ENCODE results near the gene GPSM3. TPM values are rescaled to one million over a fixed set of nuclear protein-coding genes. Genes with fewer than 3 reads are reported as not detected.

Gene GPSM3
- total and polyA plus RNA-seq, 2 experiments from 2014 or later = 5.4 to 7.3 TPM

DNA sequence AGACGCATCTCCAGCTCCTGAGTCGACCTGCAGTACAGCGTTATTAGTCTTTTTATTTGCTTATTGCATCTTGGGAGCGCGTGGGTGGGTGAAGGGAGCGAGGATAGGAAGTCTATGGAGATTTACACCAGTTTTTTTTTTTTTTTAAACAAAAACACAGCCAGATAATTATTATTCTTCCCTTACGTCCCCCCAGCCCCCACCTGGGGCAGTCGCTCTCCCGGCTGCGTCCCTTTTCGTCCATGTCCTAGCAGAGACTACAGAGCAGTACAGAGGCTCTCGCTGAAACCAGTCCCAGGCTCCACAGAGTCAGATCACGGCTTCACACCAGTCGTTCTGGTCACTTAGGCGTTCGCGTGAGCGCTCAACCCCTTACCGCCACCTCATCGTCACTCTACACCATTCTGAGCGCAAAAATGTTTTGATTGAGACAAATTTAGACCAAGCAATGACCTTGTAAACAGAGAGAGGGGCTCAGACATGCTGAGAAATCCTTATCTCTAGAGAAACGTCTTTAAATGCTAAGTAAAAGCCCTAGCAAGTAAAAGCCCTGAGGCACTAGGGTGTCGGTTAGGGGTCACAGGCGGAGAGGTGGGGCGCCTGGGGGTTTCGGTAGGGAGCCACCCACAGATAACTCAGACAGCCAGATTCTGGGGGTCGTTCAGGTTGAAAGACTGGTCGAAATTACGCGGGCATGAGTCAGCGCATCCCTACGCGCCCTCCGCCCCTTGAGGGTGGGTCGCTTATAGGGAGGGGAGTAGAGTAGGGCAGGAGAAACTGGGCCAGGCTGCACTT, 39.5 kb downstream of the GPSM3 start:
- H3K9me3 ChIP-seq (ENCODE audit: low read depth) = no peaks in the 10 kb centered on the region
- H3K9ac ChIP-seq = peak overlapping the region; percentile 91
- H3K4me3 ChIP-seq = peak overlapping the region; percentile 94
- H4K20me1 ChIP-seq (ENCODE audit: insufficient read depth) = no peaks in the 10 kb centered on the region
- peaks cover 9% of the 10 kb centered on the region; the same call in 1 of the 2 replicates for H3K36me3 ChIP-seq (ENCODE audit: low read depth)
- peak overlapping the region; percentile 91 for H3K27ac ChIP-seq
- in situ Hi-C loops (cut with MboI) = no loop called here
- H2AFZ ChIP-seq = peak overlapping the region; percentile 97
- H3K9me2 ChIP-seq (ENCODE audit: insufficient read depth) = no peaks in the 10 kb centered on the region
- TF ChIP-seq EZH2phosphoT487 (IDR thresholded peaks at IDR 0.05; ENCODE audit: insufficient read depth, low read depth) (no peak), EZH2 (IDR thresholded peaks at IDR 0.05; ENCODE audit: insufficient read depth, poor library complexity, severe bottlenecking) (no peak)
- peaks cover 9% of the 10 kb centered on the region; the same call in 1 of the 2 replicates for H3F3A ChIP-seq (ENCODE audit: insufficient read depth)
- peak; percentile 77 for DNase-seq
- no peaks in the 10 kb centered on the region for H3K27me3 ChIP-seq (replicated peaks; ENCODE audit: insufficient read depth)
- WGBS, 2 experiments (ENCODE audit: low coverage in 1 of 2, low lambda C conversion rate in 2 of 2, missing lambda C conversion rate in 2 of 2) = 7 to 10% methylated on average over 35 of the region's 35 CpGs
- peaks cover 20% of the 10 kb centered on the region for H3K4me1 ChIP-seq (ENCODE audit: insufficient read depth)
- peak overlapping the region; percentile 93 for H3K4me2 ChIP-seq (ENCODE audit: unreplicated experiment)
- H3K79me2 ChIP-seq (ENCODE audit: insufficient read depth) = peaks cover 28% of the 10 kb centered on the region

- in situ Hi-C loops (cut with MboI) = no loop called here
- Histone ChIP-seq H3K79me2 (ENCODE audit: insufficient read depth) (peaks cover 28% of the 10 kb centered on the region), H3K4me1 (ENCODE audit: insufficient read depth) (peaks cover 20% of the 10 kb centered on the region), H3F3A (ENCODE audit: insufficient read depth) (peaks cover 9% of the 10 kb centered on the region; the same call in 1 of the 2 replicates), H3K27ac (peak within 1 kb of the TSS; percentile 91), H3K9ac (peak within 1 kb of the TSS; percentile 91), H3K9me3 (ENCODE audit: low read depth) (no peaks in the 10 kb centered on the region), H4K20me1 (ENCODE audit: insufficient read depth) (no peaks in the 10 kb centered on the region), H3K36me3 (ENCODE audit: low read depth) (peaks cover 4% of the 10 kb centered on the region; the same call in 1 of the 2 replicates), H2AFZ (peak within 1 kb of the TSS; percentile 97), H3K4me2 (ENCODE audit: unreplicated experiment) (peak within 1 kb of the TSS; percentile 93), H3K27me3 (replicated peaks; ENCODE audit: insufficient read depth) (no peaks in the 10 kb centered on the region), H3K4me3 (peak within 1 kb of the TSS; percentile 94), H3K9me2 (ENCODE audit: insufficient read depth) (no peaks in the 10 kb centered on the region)
- TF ChIP-seq EZH2 (IDR thresholded peaks at IDR 0.05; ENCODE audit: insufficient read depth, poor library complexity, severe bottlenecking) (no peak), EZH2phosphoT487 (IDR thresholded peaks at IDR 0.05; ENCODE audit: insufficient read depth, low read depth) (no peak)
- 4 to 16% methylated on average over 5 to 20 of the region's 24 CpGs for whole genome bisulfite sequencing, 2 experiments (ENCODE audit: low coverage in 1 of 2, low lambda C conversion rate in 2 of 2, missing lambda C conversion rate in 2 of 2)
- peak; percentile 45 for DNase-seq
Measured at GRCh38 chr6:32151863-32152768, 40.3 kb downstream of the GPSM3 start, which contains the start of gene PRRT1. PRRT1 (minus strand) TSS chr6:32151939; CDS start chr6:32151827, 112 bp downstream.

GRCh38 chr6:32151181-32151862, 41.1 kb downstream of the GPSM3 start:
- H3K27ac ChIP-seq = no peak overlapping the region
- no peak for TF ChIP-seq EZH2 (IDR thresholded peaks at IDR 0.05; ENCODE audit: insufficient read depth, poor library complexity, severe bottlenecking)
- TF ChIP-seq EZH2phosphoT487 (IDR thresholded peaks at IDR 0.05; ENCODE audit: insufficient read depth, low read depth) = no peak
- peaks cover 22% of the 10 kb centered on the region for H3K79me2 ChIP-seq (ENCODE audit: insufficient read depth)
- H3K36me3 ChIP-seq (ENCODE audit: low read depth) = peaks cover 4% of the 10 kb centered on the region; the same call in 1 of the 2 replicates
- H3K4me2 ChIP-seq (ENCODE audit: unreplicated experiment) = peak overlapping the region; percentile 93
- no peaks in the 10 kb centered on the region for H3K9me2 ChIP-seq (ENCODE audit: insufficient read depth)
- WGBS, 2 experiments (ENCODE audit: low coverage in 1 of 2, low lambda C conversion rate in 2 of 2, missing lambda C conversion rate in 2 of 2) = 34 to 66% methylated on average over 4 to 8 of the region's 8 CpGs
- H3K4me1 ChIP-seq (ENCODE audit: insufficient read depth) = peaks cover 20% of the 10 kb centered on the region
- H3K27me3 ChIP-seq (replicated peaks; ENCODE audit: insufficient read depth) = no peaks in the 10 kb centered on the region
- H3F3A ChIP-seq (ENCODE audit: insufficient read depth) = peaks cover 9% of the 10 kb centered on the region; the same call in 1 of the 2 replicates
- in situ Hi-C loops (cut with MboI) = no loop called here
- DNase-seq = peak; percentile 25
- H3K9me3 ChIP-seq (ENCODE audit: low read depth) = no peaks in the 10 kb centered on the region
- H3K9ac ChIP-seq = peak overlapping the region; percentile 91
- H2AFZ ChIP-seq = peak overlapping the region; percentile 30; the same call in 1 of the 2 replicates
- H3K4me3 ChIP-seq = peak overlapping the region; percentile 94
- no peaks in the 10 kb centered on the region for H4K20me1 ChIP-seq (ENCODE audit: insufficient read depth)

Measured in GM23248 (cell line).